Central memory CD8-positive, alpha-beta T cell (primary cell): ENCODE results near the gene OR10H2.

Experiments used
- ATAC-seq: fragments of 150-1000 bp; cut with Tn5 transposase; replicated peaks from 2 replicates; pipeline ENCODE4 v1.10.0; 2022; ENCODE audit warnings: mild to moderate bottlenecking, moderate FRiP score, moderate number of reproducible peaks; ENCODE audit not compliant: poor library complexity, severe bottlenecking; ENCODE audit errors: extremely low read depth
- DNase-seq, 2 donors: peaks; one replicate each; pipeline ENCODE4 v3.0.0; 2021; ENCODE audit warnings: low spot score in 2 of 2
- H3K27ac Mint-ChIP-seq: one replicate; pipeline ENCODE4 v1.8.0; 2022; ENCODE audit warnings: low read depth, mild to moderate bottlenecking, moderate library complexity, mixed read lengths
- H3K27me3 Mint-ChIP-seq: one replicate; pipeline ENCODE4 v1.8.0; 2022; ENCODE audit warnings: mixed read lengths
- H3K36me3 Mint-ChIP-seq: one replicate; pipeline ENCODE4 v1.8.0; 2022; ENCODE audit warnings: mild to moderate bottlenecking, moderate library complexity, mixed read lengths; ENCODE audit not compliant: insufficient read depth
- H3K4me1 Mint-ChIP-seq: one replicate; pipeline ENCODE4 v1.8.0; 2022; ENCODE audit warnings: mixed read lengths
- H3K4me3 Mint-ChIP-seq: one replicate; pipeline ENCODE4 v1.8.0; 2022; ENCODE audit warnings: mild to moderate bottlenecking, moderate library complexity, mixed read lengths
- H3K9me3 Mint-ChIP-seq: one replicate; pipeline ENCODE4 v1.8.0; 2022; ENCODE audit warnings: mixed read lengths

The OR10H2 gene

DNA sequence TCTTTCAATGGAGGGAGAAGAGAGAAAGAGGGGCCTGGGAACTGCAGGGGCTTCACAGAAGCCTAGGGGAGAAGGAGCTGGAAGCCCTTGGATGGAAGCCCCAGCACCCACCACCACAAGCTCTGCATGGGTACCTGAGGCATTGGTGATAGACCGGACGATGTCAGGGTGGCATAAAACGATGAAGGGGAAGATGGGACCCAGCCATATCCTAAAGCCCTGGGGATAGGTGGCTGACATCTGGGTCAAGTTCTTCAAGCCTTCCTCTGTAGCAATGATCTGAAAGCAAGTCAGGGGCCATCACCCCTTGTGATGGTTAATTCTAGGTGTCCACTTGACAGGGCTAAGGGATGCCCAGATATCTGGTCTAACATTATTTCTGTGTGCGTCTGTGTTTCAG, 48.4 kb downstream of the OR10H2 start:
- H3K4me1 Mint-ChIP-seq: no peaks in the 10 kb centered on the region
- ATAC-seq: no peak
- no peak overlapping the region for H3K27ac Mint-ChIP-seq
- no peaks in the 10 kb centered on the region for H3K9me3 Mint-ChIP-seq
- H3K36me3 Mint-ChIP-seq: no peaks in the 10 kb centered on the region
- DNase-seq: no peak
- H3K4me3 Mint-ChIP-seq: no peak overlapping the region
- H3K27me3 Mint-ChIP-seq: peaks cover 60% of the 10 kb centered on the region

DNA sequence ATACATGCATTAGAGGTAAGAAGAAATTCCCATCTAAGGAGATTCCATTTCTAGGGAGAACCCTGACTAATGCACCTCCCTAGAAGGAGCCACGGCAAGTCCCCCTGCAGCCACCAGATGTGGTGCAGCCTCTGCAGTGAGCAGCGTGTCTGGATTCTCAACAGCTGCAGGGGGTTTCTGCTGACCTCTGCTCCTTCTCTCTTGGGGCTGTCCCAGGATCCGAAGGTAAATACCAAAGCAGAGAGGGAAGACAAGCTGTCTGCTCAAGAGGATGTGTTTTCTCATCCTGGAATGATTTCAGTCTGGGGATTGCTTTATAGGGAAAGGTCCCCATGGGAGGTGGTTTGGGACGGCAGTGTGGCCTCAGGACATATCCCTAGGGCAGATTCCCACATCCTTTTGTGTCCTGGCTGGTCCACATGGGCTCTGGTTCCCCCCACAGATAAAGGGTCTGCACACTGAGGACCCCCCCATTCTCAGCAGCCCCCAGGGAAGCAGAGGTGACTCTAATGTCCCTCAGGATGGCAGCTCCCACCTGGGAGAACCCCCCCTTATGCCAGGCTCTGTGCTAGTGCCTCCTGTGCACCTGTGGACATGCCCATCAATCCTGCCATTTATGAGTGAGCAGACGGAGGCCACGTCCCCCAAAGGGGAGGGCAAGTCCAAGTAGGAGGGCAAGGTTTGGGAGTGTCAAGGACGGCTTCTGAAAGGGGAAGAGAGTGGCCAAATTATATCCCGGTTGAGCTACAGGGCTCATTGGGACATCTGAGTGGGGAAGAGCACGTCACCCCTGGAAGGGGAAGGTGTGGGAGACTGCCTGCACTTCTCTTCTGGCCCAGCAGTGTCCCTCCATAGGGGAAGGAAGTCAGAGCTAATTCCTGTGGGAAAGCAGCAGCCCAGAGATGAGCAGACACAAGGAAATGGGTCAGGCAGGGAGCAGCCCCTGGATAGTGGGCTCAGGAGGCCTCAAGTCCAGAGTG, 49.5 kb downstream of the OR10H2 start:
- peaks cover 50% of the 10 kb centered on the region for H3K27me3 Mint-ChIP-seq
- H3K27ac Mint-ChIP-seq: peak overlapping the region; percentile 68

More for the DNA sequence above, 49.5 kb downstream of the OR10H2 start:
- no peak for ATAC-seq
- no peak for DNase-seq
- no peaks in the 10 kb centered on the region for H3K36me3 Mint-ChIP-seq
- no peak overlapping the region for H3K4me3 Mint-ChIP-seq
- no peaks in the 10 kb centered on the region for H3K9me3 Mint-ChIP-seq
- H3K4me1 Mint-ChIP-seq: no peaks in the 10 kb centered on the region
